Calu3 (cell line): ENCODE measurements around the gene SNX25. TPM values are rescaled to one million over a fixed set of nuclear protein-coding genes. Genes with fewer than 3 reads are reported as not detected.
"Not testable (repeated sequence)": the region's sequence is repeated elsewhere in the genome, so short reads cannot be mapped to it uniquely, and the experiment has no call there.

Source experiments
- BruUV-seq: library from RNA; stranded (reverse); fragments of 400-500 nt; replicated peaks from 2 replicates; lab custom pipeline; 2021; lab: Mats Ljungman, UMichigan
- CTCF ChIA-PET: fragments of 300-600 bp; sonication (Branson Sonifier 250); formaldehyde crosslinking; loops from one replicate; lab custom pipeline; 2022; ENCODE audit warnings: antibody characterized with exemption; lab: Charles Lee
- DNase-seq: peaks from one replicate; pipeline ENCODE4 v3.0.0; 2022
- H3K27ac Mint-ChIP-seq: one replicate; pipeline ENCODE4 v1.8.0; 2022; ENCODE audit warnings: mixed read lengths; ENCODE audit not compliant: unreplicated experiment
- H3K27me3 Mint-ChIP-seq: one replicate; pipeline ENCODE4 v1.8.0; 2022; ENCODE audit warnings: mixed read lengths; ENCODE audit not compliant: unreplicated experiment
- H3K36me3 Mint-ChIP-seq: one replicate; pipeline ENCODE4 v1.8.0; 2022; ENCODE audit warnings: mild to moderate bottlenecking, moderate library complexity, mixed read lengths; ENCODE audit not compliant: insufficient read depth, unreplicated experiment
- H3K4me1 Mint-ChIP-seq: one replicate; pipeline ENCODE4 v1.8.0; 2022; ENCODE audit warnings: mild to moderate bottlenecking, low read depth, mixed read lengths; ENCODE audit not compliant: unreplicated experiment
- H3K4me3 Mint-ChIP-seq: one replicate; pipeline ENCODE4 v1.8.0; 2022; ENCODE audit warnings: mild to moderate bottlenecking, low read depth, moderate library complexity, mixed read lengths; ENCODE audit not compliant: unreplicated experiment
- H3K9me3 Mint-ChIP-seq: one replicate; pipeline ENCODE4 v1.8.0; 2022; ENCODE audit warnings: low read depth, mixed read lengths; ENCODE audit not compliant: unreplicated experiment
- CTCF ChIP-seq: fragments of 200-600 bp; IDR thresholded peaks from one replicate; pipeline ENCODE4 v1.8.0; 2022; ENCODE audit warnings: antibody characterized with exemption; ENCODE audit not compliant: unreplicated experiment
- intact Hi-C: fragments of 100-400 bp; cut with micrococcal nuclease; formaldehyde crosslinking; loops from one replicate; pipeline ENCODE4 v1.10.0; 2022; ENCODE audit not compliant: unreplicated experiment
- total RNA-seq: library from RNA; stranded (reverse); gene quantifications from 2 replicates; pipeline ENCODE4 v1.2.3, GENCODE V29; 2022

Gene SNX25
- total RNA-seq, 1 experiment from 2014 or later, result 16.1 TPM

GRCh38 chr4:185359767-185360446 lies 150.5 kb downstream of the SNX25 start:
- no peak for DNase-seq

GRCh38 chr4:185361872-185362271 lies 152.5 kb downstream of the SNX25 start:
- no TSS peak for BruUV-seq
- H3K27me3 Mint-ChIP-seq, result no peaks in the 10 kb centered on the region
- no peaks in the 10 kb centered on the region for H3K9me3 Mint-ChIP-seq
- CTCF ChIA-PET, result interaction anchor here (0.8 kb wide), 1 partner anchor 9 kb away, joined by 3 read pairs; no protein-coding TSS in a partner anchor
- H3K27ac Mint-ChIP-seq, result no peak overlapping the region
- no peak for TF ChIP-seq CTCF
- H3K4me3 Mint-ChIP-seq, result no peak overlapping the region
- intact Hi-C loops, result no loop called here
- H3K4me1 Mint-ChIP-seq, result no peaks in the 10 kb centered on the region
- DNase-seq, result no peak
- peaks cover 6% of the 10 kb centered on the region for H3K36me3 Mint-ChIP-seq

More at GRCh38 chr4:185359767-185360446, 150.5 kb downstream of the SNX25 start:
- Mint-ChIP-seq H3K9me3 (no peaks in the 10 kb centered on the region), H3K4me3 (no peak overlapping the region), H3K27ac (no peak overlapping the region), H3K4me1 (no peaks in the 10 kb centered on the region), H3K36me3 (peaks cover 11% of the 10 kb centered on the region), H3K27me3 (no peaks in the 10 kb centered on the region)
- no TSS peak for BruUV-seq
- no peak for TF ChIP-seq CTCF
- CTCF ChIA-PET, result no interaction called here
- intact Hi-C loops, result no loop called here

- H3K36me3 Mint-ChIP-seq, H3K9me3 Mint-ChIP-seq, BruUV-seq, H3K27ac Mint-ChIP-seq, DNase-seq, H3K27me3 Mint-ChIP-seq, H3K4me1 Mint-ChIP-seq, intact Hi-C loops, H3K4me3 Mint-ChIP-seq: not testable (repeated sequence)
- CTCF ChIA-PET, result interaction anchor here (0.7 kb wide), 1 partner anchor 240 kb away, joined by 6 read pairs; no protein-coding TSS in a partner anchor
Measured at GRCh38 chr4:185362570-185362969, 153.2 kb downstream of the SNX25 start.

- H3K36me3 Mint-ChIP-seq, result peaks cover 6% of the 10 kb centered on the region
- no peak overlapping the region for H3K27ac Mint-ChIP-seq
- intact Hi-C loops, result no loop called here
- TF ChIP-seq CTCF, result no peak
- no peaks in the 10 kb centered on the region for H3K9me3 Mint-ChIP-seq
- no peaks in the 10 kb centered on the region for H3K4me1 Mint-ChIP-seq
- BruUV-seq, result no TSS peak
- CTCF ChIA-PET, result interaction anchor here (0.7 kb wide), 1 partner anchor 240 kb away, joined by 6 read pairs; no protein-coding TSS in a partner anchor
- no peak for DNase-seq
- no peak overlapping the region for H3K4me3 Mint-ChIP-seq
- H3K27me3 Mint-ChIP-seq, result no peaks in the 10 kb centered on the region
Measured at GRCh38 chr4:185363251-185363650, 153.9 kb downstream of the SNX25 start.

GRCh38 chr4:185364886-185365285 lies 155.5 kb downstream of the SNX25 start:
- Mint-ChIP-seq H3K4me1 (no peaks in the 10 kb centered on the region), H3K27me3 (no peaks in the 10 kb centered on the region), H3K36me3 (peaks cover 6% of the 10 kb centered on the region), H3K9me3 (no peaks in the 10 kb centered on the region), H3K27ac (no peak overlapping the region), H3K4me3 (no peak overlapping the region)
- CTCF ChIA-PET, result interaction anchor here (0.5 kb wide), 1 partner anchor 11 kb away, joined by 5 read pairs; no protein-coding TSS in a partner anchor
- DNase-seq, result no peak
- TF ChIP-seq CTCF, result no peak
- no TSS peak for BruUV-seq
- intact Hi-C loops, result no loop called here
